K562 (cell line): ENCODE results near the gene PHLPP2. TPM values are rescaled to one million over a fixed set of nuclear protein-coding genes. Genes with fewer than 3 reads are reported as not detected.
"Not testable (repeated sequence)": the region's sequence is repeated elsewhere in the genome, so short reads cannot be mapped to it uniquely, and the experiment has no call there.

Source experiments
- ATAC-seq: fragments of 200-7000 bp; cut with Tn5 transposase; 3 replicates; pipeline ENCODE4 v1.9.1; 2020; ENCODE audit warnings: moderate library complexity
- BruUV-seq: library from RNA; stranded (reverse); fragments of 400-500 nt; replicated peaks from 2 replicates; lab custom pipeline; 2021; lab: Mats Ljungman, UMichigan
- CTCF ChIA-PET: fragments of 300-600 bp; formaldehyde crosslinking; extraction: SDS; loops from one replicate; lab custom pipeline; 2021; ENCODE audit warnings: low intra/inter-chr PET ratio; lab: Yijun Ruan, JAX
- POLR2A ChIA-PET: fragments of 300-600, 350-650 bp; sonication (Branson Sonifier 250); formaldehyde crosslinking; extraction: SDS; loops from one replicate; lab custom pipeline; 2021; ENCODE audit warnings: antibody characterized with exemption, inconsistent platforms; lab: Yijun Ruan, JAX
- DNase-seq, 4 experiments: peaks; one replicate each; pipeline versions ENCODE4 v3.0.0 to v3.0.0-alpha.2; 2011 to 2018; ENCODE audit warnings: low spot score in 3 of 4, mixed read lengths in 3 of 4; ENCODE audit errors: extremely low read depth in 1 of 4
- FAIRE-seq: peaks from 2 replicates; lab custom pipeline; 2011; peaks lifted over from hg19 to GRCh38; lab: Jason Lieb, UNC
- H2AFZ ChIP-seq: 2 replicates; pipeline ENCODE4 v1.6.0; 2011; ENCODE audit warnings: low read depth, low read length, control low read depth, inconsistent platforms
- H3K27ac ChIP-seq: fragments of 200-600 bp; 3 replicates; pipeline ENCODE4 v1.8.0; 2011; ENCODE audit warnings: low read depth, mild to moderate bottlenecking, control low read depth, inconsistent platforms, low read length, moderate library complexity, mixed read lengths; ENCODE audit errors: extremely low read depth
- H3K27me3 ChIP-seq, 2 experiments: fragments of 300-600 bp in 1 of 2; 2 replicates in 1 of 2; 3 replicates in 1 of 2; pipeline versions ENCODE4 v1.6.0 to v1.8.0; 2011; ENCODE audit warnings: inconsistent platforms in 2 of 2, low read length in 2 of 2, mild to moderate bottlenecking in 1 of 2, mixed read lengths in 1 of 2, moderate library complexity in 1 of 2; ENCODE audit not compliant: control insufficient read depth in 2 of 2, insufficient read depth in 2 of 2
- H3K36me3 ChIP-seq: fragments of 300-600 bp; 3 replicates; pipeline ENCODE4 v1.8.0; 2011; ENCODE audit warnings: mild to moderate bottlenecking, low read length, inconsistent platforms; ENCODE audit not compliant: control insufficient read depth, insufficient read depth
- H3K4me1 ChIP-seq, 2 experiments: fragments of 200-600 bp in 1 of 2; replicated peaks in 1 of 2; 2 replicates in 1 of 2; 3 replicates in 1 of 2; pipeline versions ENCODE4 v1.5.1 to v1.8.0; 2011; ENCODE audit warnings: inconsistent platforms in 2 of 2, low read length in 2 of 2, mild to moderate bottlenecking in 1 of 2, mixed read lengths in 1 of 2, moderate library complexity in 1 of 2; ENCODE audit not compliant: control insufficient read depth in 2 of 2, insufficient read depth in 2 of 2
- H3K4me2 ChIP-seq: 2 replicates; pipeline ENCODE4 v1.6.1; 2011; ENCODE audit warnings: low read length, control low read depth, inconsistent platforms, mixed read lengths; ENCODE audit not compliant: insufficient read depth
- H3K4me3 ChIP-seq: fragments of 200-600 bp; sonication (generic), shearing (Covaris generic); 2 replicates; pipeline ENCODE4 v1.5.1; 2016; ENCODE audit warnings: control low read depth, inconsistent platforms
- H3K79me2 ChIP-seq: fragments of 200-600 bp; 3 replicates; pipeline ENCODE4 v1.8.0; 2011; ENCODE audit warnings: low read length, inconsistent platforms; ENCODE audit not compliant: control insufficient read depth, insufficient read depth
- H3K9ac ChIP-seq, 2 experiments: 2 replicates each; pipeline versions ENCODE4 v1.6.0 to v1.6.1; 2011; ENCODE audit warnings: low read depth in 2 of 2, low read length in 2 of 2, control low read depth in 1 of 2, inconsistent platforms in 1 of 2, mild to moderate bottlenecking in 1 of 2, mixed read lengths in 1 of 2; ENCODE audit not compliant: insufficient read depth in 1 of 2
- H3K9me1 ChIP-seq: one replicate; pipeline ENCODE4 v1.6.0; 2011; ENCODE audit warnings: inconsistent platforms, mild to moderate bottlenecking, low read length, moderate library complexity; ENCODE audit not compliant: control insufficient read depth, insufficient read depth
- H3K9me3 ChIP-seq: replicated peaks from 2 replicates; pipeline ENCODE4 v1.5.1; 2011; ENCODE audit warnings: low read depth, low read length, inconsistent platforms; ENCODE audit not compliant: control insufficient read depth, insufficient read depth
- H4K20me1 ChIP-seq: replicated peaks from 2 replicates; pipeline ENCODE4 v1.6.1; 2011; ENCODE audit warnings: low read length, inconsistent platforms, mixed read lengths; ENCODE audit not compliant: control insufficient read depth, insufficient read depth
- KDM4B ChIP-seq, 2 experiments: fragments of 450-650 bp in 1 of 2; sonication (generic) in 1 of 2; IDR thresholded peaks; 2 replicates each; pipeline ENCODE4 v1.6.1; 2016 to 2017; ENCODE audit warnings: borderline replicate concordance in 2 of 2, antibody characterized with exemption in 1 of 2, low read depth in 1 of 2, mild to moderate bottlenecking in 1 of 2
- WGBS: fragments of 100-300 bp; shearing (Covaris generic); methylation state at CpG from one replicate; pipeline ENCODE4 v1.1.6; 2016; ENCODE audit warnings: low coverage, mixed read lengths; ENCODE audit not compliant: insufficient coverage; ENCODE audit errors: missing lambda C conversion rate; 5-methylcytosine and 5-hydroxymethylcytosine counted together
- in situ Hi-C: fragments of 300-500 bp; cut with MboI; formaldehyde crosslinking; loops from 4 replicates; pipeline ENCODE4 v1.15.0; 2018; ENCODE audit warnings: inconsistent platforms, mixed read lengths
- intact Hi-C: fragments of 100-400 bp; cut with micrococcal nuclease; formaldehyde crosslinking; loops from 2 replicates; pipeline ENCODE4 v1.14.2; 2022
- polyA plus RNA-seq, 8 experiments: library from polyadenylated mRNA; depleted of rRNA in 4 of 8; stranded (reverse) in 5 of 8; unstranded in 3 of 8; fragments of >200 nt; fragmentation: Nextera tagmentation in 2 of 8; fragmentation: Illumina TruSeq in 1 of 8; extraction: Ambion mirVana in 2 of 8; extraction: Trizol in 1 of 8; gene quantifications; 2 replicates each; pipeline versions ENCODE4 v1.2.1 to v1.2.3, GENCODE V29; 2011 to 2014; ENCODE audit warnings: inconsistent platforms in 1 of 8, missing spikeins in 1 of 8
- total RNA-seq, 7 experiments: library from RNA; depleted of rRNA in 6 of 7; stranded (reverse); fragments of >200 nt in 6 of 7; fragmentation: Illumina TruSeq in 2 of 7; extraction: Trizol in 2 of 7; gene quantifications; 2 replicates each; pipeline versions ENCODE4 v1.2.1 to v1.2.3, GENCODE V29; 2011 to 2021; ENCODE audit warnings: low replicate concordance in 1 of 7

Gene PHLPP2
- total and polyA plus RNA-seq, 9 of the 15 experiments (the other 6 are each of a cell fraction or from before 2014, with no cell fraction given), result 0.60 to 7.1 (median 2.6) TPM

- POLR2A ChIA-PET, result interaction anchor here (1.0 kb wide), 1 partner anchor 8 kb away, joined by 3 read pairs; no protein-coding TSS in a partner anchor
- intact Hi-C loops, result not testable (repeated sequence)
Measured at GRCh38 chr16:71684280-71684679, 40.2 kb downstream of the PHLPP2 start.

GRCh38 chr16:71681360-71681759, 43.1 kb downstream of the PHLPP2 start:
- DNase-seq, result no peak
- H3K9ac ChIP-seq, result no peak overlapping the region
- POLR2A ChIA-PET, result interaction anchor here (0.6 kb wide), 1 partner anchor 171 kb away, joined by 3 read pairs; no protein-coding TSS in a partner anchor
- no peaks in the 10 kb centered on the region for H3K27me3 ChIP-seq
- H3K79me2 ChIP-seq, result no peaks in the 10 kb centered on the region
- H3K4me1 ChIP-seq, result no peaks in the 10 kb centered on the region
- H3K36me3 ChIP-seq, result peaks cover 8% of the 10 kb centered on the region; the same call in 2 of the 3 replicates
- CTCF ChIA-PET, result no interaction called here
- H3K27ac ChIP-seq, result no peak overlapping the region
- in situ Hi-C loops, result no loop called here
- FAIRE-seq, result no peak
- no peaks in the 10 kb centered on the region for H4K20me1 ChIP-seq
- WGBS, result 85% methylated on average over 2 of the region's 2 CpGs
- intact Hi-C loops, result no loop called here
- no peak overlapping the region for H2AFZ ChIP-seq
- ATAC-seq, result no peak
- H3K4me3 ChIP-seq, result no peak overlapping the region
- no peaks in the 10 kb centered on the region for H3K9me1 ChIP-seq
- H3K4me2 ChIP-seq, result no peak overlapping the region
- no peak for TF ChIP-seq KDM4B (IDR thresholded peaks at IDR 0.05; ENCODE audit: borderline replicate concordance in 2 of 2, low read depth in 1 of 2)
- no peaks in the 10 kb centered on the region for H3K9me3 ChIP-seq
- no TSS peak for BruUV-seq

More at GRCh38 chr16:71684280-71684679, 40.2 kb downstream of the PHLPP2 start:
- BruUV-seq, H3K9ac ChIP-seq, H3K27ac ChIP-seq, CTCF ChIA-PET, H4K20me1 ChIP-seq, ATAC-seq, in situ Hi-C loops, H3K79me2 ChIP-seq, H3K4me1 ChIP-seq, H3K9me3 ChIP-seq, H2AFZ ChIP-seq, H3K27me3 ChIP-seq, H3K36me3 ChIP-seq, DNase-seq, H3K4me2 ChIP-seq, H3K4me3 ChIP-seq, FAIRE-seq, H3K9me1 ChIP-seq: not testable (repeated sequence)
- 87% methylated on average over 6 of the region's 12 CpGs for WGBS
